ENCODE results near the gene DLGAP1.

DLGAP1 gene

DNA sequence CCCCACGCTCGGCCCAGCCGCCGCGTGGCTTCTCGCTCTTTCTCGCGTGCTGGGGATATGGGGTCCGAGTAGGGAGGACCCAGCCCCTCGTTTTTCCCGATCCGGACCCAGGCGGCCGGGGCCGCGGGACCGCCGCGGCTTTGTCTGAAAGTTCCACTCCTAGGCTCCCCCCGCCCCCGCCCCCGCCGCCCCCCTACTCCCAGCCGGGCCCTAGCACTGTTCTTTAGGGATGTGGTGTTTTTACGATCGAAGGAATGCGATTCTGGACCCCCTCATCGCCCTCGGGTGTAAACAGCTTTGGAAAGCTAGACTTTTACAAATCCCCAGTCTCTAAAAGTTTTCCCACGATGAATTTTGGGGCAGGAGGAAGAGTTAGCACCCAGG is 1004.3 kb downstream of the DLGAP1 start:
- in situ Hi-C loops (cut with HindIII; ENCODE audit: low sequenced_read_pairs) = loop anchor here (10.0 to 25.0 kb wide), 2 partner anchors 134 to 163 kb away; no protein-coding TSS in a partner anchor

- in situ Hi-C loops (cut with HindIII; ENCODE audit: low sequenced_read_pairs) = loop anchor here (10.0 to 25.0 kb wide), 2 partner anchors 135 to 163 kb away; no protein-coding TSS in a partner anchor
Observed at GRCh38 chr18:3450012-3450798, 1004.9 kb downstream of the DLGAP1 start, which contains the start of gene TGIF1. Gene TGIF1, plus strand, starts transcription at chr18:3450172. Its CDS starts 318 bp downstream, at chr18:3450490.

GRCh38 chr18:3449512-3450011 is 1005.5 kb downstream of the DLGAP1 start:
- in situ Hi-C loops (cut with HindIII; ENCODE audit: low sequenced_read_pairs) = loop anchor here (10.0 to 25.0 kb wide), 2 partner anchors 135 to 162 kb away; no protein-coding TSS in a partner anchor

DNA sequence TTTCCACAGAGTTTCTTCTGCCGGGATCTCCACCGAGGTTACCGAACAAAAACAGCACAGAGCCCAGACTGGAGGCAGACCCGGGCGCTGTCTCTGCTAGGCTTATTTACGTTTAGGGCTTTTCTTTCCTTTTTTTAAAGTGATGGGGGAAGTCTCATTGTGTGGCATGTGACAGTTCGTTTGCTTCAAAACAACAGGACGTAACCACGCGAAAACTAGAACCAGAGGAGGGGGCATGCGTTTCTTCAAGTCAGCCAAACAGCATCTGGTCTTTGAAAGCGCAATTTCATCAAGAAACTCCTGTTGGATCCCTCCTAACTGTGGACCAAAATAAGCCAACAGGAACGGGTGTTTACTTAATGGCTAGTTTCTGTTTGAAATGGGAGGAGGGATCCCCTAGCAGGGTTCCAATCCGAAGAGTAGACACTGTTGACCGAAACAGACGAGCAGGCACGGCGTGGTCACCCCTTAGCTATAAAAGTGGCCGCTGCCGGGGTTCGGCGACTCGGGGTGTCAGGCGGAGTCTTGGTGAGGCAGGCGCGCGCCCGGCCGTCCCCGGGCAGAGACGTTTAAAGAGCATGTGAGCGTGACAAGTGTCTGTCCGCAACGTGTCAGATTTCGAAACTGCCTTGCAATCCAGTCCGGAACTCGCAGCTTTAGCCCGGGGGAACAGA is 1006.1 kb downstream of the DLGAP1 start:
- in situ Hi-C loops (cut with HindIII; ENCODE audit: low sequenced_read_pairs) = no loop called here

DNA sequence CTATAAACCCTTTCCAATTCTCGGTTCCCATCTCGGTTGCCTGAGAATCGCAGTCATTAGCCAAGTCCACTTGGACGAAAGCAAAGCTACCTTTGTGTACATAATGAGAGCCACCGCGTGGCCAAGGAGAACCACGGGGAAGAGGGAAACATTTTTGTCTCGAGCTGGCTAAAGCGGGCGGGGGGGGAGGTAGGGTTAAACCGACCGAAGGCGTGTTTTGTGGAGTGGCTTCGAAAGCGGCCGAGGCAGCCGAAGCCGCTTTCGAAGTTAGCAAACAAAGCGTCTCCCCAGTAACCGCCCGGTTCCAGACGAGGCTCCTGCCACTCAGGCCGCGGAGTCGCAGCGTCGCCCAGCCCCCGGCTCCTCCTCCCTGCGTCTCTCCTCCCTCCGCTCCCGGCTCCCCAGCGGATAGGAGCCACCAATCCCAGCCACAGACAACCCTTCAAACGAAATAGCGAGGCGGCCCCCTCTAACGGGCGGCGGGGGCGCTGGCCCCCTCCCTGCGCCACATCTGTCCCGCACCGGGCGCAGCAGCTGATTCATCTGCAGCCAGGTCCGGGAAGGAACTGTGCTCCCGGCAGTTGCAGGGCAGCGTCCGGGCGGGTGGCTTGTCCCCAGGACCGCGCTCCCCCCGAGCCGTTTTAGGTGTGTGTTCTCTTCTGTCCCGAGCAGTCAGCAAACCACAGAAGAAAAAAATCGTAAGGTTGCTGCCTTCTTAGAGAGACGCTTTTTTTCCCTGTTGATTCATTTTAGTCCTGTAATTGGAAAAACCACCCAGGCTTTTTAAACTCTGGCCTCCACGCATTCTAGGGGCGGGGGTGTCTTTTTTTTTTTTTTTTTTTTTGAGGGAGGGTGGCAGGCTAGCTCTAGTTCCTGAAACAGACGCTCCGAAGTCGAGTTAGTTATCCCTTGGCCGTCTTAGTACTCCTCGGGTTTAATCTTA is 1006.9 kb downstream of the DLGAP1 start:
- in situ Hi-C loops (cut with HindIII; ENCODE audit: low sequenced_read_pairs) = no loop called here

DNA sequence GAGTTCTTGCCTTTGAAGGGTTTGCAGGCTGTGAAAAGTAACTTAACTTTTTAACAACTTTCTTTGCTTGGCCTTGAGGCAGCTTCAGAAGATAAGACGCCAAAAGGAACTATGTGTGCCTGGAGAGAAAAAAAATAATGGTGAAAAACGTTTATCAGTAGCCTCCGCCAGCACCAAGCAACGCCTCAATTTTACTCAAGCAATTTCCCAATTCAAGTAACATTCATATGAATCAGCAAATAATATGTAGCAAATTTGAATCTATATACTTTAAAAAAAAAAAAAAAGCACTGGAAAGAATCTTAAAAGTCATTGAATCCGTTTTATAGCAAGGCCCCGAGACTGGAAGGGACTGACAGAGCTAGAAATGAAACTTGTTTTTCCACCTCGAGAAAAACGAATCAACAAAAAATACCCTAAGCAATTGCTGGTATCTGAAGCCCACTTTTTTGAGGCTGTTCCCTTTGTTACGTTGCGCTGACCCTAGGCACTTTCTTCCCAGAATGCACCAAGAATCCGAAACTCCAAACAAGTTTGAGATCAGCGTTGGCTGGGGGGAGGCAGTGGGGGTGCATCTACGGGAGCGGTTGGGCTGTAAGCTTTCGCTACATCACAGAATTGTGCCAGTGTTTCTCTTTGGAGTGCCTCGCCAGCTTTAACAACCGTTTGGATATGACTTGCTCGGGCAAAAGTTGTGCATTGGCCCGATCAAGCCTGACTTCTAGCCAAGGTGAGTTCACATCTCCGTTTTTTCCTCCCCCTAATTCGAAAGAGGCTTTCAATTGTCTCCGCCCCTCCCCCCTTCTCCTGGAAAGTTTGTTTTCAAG is 1007.8 kb downstream of the DLGAP1 start:
- in situ Hi-C loops (cut with HindIII; ENCODE audit: low sequenced_read_pairs) = no loop called here

Data from DLD1 (cell line).